Measurements from ENCODE around the gene ITLN2.
A peak's percentile ranks its signal among the peaks of the same experiment; 100 is the strongest.
"Not testable (repeated sequence)": the region's sequence is repeated elsewhere in the genome, so short reads cannot be mapped to it uniquely, and the experiment has no call there.

The ITLN2 gene

DNA sequence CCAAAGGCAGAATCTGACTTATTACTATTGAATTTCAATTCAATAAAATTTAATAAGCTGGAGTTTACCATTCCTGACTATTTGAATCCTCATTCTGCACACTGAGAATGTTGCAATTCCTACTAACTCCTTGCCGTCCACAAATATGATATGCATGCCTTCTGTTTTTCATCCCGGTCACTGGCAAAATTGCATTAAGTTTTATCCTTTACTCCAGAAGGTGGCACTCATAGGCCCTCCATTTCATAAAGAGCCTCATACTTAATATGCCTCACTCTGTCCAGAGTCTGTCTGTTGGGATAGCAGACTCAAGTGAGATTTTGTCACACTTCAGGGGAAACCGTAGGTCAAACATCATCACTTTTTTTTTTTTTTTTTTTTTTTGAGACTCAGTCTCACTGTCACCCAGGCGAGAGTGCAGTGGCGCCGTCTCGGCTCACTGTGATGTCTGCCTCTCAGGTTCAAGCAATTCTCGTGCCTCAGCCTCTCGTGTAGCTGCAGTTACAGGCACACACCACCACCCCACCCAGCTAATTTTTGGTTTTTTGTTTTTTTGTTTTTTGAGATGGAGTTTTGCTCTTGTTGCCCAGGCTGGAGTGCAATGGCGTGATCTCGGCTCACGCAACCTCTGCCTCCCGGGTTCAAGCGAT is 39.1 kb upstream of the ITLN2 start:
- Histone ChIP-seq H3K9me2 (replicated peaks; ENCODE audit: low read depth, low read length) (no peaks in the 10 kb centered on the region), H2AFZ (ENCODE audit: low read length) (no peak overlapping the region), H3K36me3 (ENCODE audit: insufficient read depth, low read length) (peaks cover 10% of the 10 kb centered on the region; the same call in 1 of the 2 replicates), H3K9ac (ENCODE audit: low read depth, low read length, poor library complexity, severe bottlenecking) (no peak overlapping the region), H4K20me1 (ENCODE audit: insufficient read depth, low read length, poor library complexity, severe bottlenecking) (no peaks in the 10 kb centered on the region), H3F3A (ENCODE audit: low read depth) (no peaks in the 10 kb centered on the region), H3K79me2 (ENCODE audit: insufficient read depth, low read length) (no peaks in the 10 kb centered on the region), H3K4me2 (ENCODE audit: low read depth, low read length, poor library complexity, severe bottlenecking) (no peak overlapping the region), H3K9me3 (ENCODE audit: insufficient read depth, low read depth, low read length) (no peaks in the 10 kb centered on the region), H3K4me3 (ENCODE audit: low read length, poor library complexity, severe bottlenecking) (no peak overlapping the region), H3K27me3 (ENCODE audit: insufficient read depth, low read length, poor library complexity, severe bottlenecking) (no peaks in the 10 kb centered on the region), H3K4me1 (ENCODE audit: insufficient read depth, low read length, poor library complexity, severe bottlenecking) (peaks cover 7% of the 10 kb centered on the region)
- TF ChIP-seq EZH2phosphoT487 (IDR thresholded peaks at IDR 0.05; ENCODE audit: borderline replicate concordance) = no peak
- TF ChIP-seq, protein P1, sequence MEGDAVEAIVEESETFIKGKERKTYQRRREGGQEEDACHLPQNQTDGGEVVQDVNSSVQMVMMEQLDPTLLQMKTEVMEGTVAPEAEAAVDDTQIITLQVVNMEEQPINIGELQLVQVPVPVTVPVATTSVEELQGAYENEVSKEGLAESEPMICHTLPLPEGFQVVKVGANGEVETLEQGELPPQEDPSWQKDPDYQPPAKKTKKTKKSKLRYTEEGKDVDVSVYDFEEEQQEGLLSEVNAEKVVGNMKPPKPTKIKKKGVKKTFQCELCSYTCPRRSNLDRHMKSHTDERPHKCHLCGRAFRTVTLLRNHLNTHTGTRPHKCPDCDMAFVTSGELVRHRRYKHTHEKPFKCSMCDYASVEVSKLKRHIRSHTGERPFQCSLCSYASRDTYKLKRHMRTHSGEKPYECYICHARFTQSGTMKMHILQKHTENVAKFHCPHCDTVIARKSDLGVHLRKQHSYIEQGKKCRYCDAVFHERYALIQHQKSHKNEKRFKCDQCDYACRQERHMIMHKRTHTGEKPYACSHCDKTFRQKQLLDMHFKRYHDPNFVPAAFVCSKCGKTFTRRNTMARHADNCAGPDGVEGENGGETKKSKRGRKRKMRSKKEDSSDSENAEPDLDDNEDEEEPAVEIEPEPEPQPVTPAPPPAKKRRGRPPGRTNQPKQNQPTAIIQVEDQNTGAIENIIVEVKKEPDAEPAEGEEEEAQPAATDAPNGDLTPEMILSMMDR (conservative IDR thresholded peaks at IDR 0.05; ENCODE audit: low read length) = peak; percentile 60

DNA sequence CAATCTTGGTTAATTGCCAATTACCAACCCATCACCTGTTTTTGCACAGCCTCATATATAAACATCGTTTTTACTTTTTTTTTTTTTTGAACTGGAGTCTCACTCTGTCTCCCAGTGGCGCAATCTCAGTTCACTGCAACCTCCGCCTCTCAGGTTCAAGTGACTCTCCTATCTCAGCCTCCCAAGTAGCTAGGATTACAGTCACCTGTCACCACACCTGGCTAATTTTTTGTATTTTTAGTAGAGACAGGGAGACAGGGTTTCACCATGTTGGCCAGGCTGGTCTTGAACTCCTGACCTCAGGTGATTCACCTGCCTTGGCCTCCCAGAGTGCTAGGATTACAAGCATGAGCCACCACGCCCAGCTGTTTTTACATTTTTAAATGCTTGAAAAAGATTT is 37.4 kb upstream of the ITLN2 start:
- H4K20me1 ChIP-seq (ENCODE audit: insufficient read depth, low read length, poor library complexity, severe bottlenecking); H2AFZ ChIP-seq (ENCODE audit: low read length); H3K4me2 ChIP-seq (ENCODE audit: low read depth, low read length, poor library complexity, severe bottlenecking); H3K9me3 ChIP-seq (ENCODE audit: insufficient read depth, low read depth, low read length); H3K9ac ChIP-seq (ENCODE audit: low read depth, low read length, poor library complexity, severe bottlenecking); H3K36me3 ChIP-seq (ENCODE audit: insufficient read depth, low read length); H3K79me2 ChIP-seq (ENCODE audit: insufficient read depth, low read length); H3K4me1 ChIP-seq (ENCODE audit: insufficient read depth, low read length, poor library complexity, severe bottlenecking); H3F3A ChIP-seq (ENCODE audit: low read depth); H3K9me2 ChIP-seq (replicated peaks; ENCODE audit: low read depth, low read length); H3K27me3 ChIP-seq (ENCODE audit: insufficient read depth, low read length, poor library complexity, severe bottlenecking); H3K4me3 ChIP-seq (ENCODE audit: low read length, poor library complexity, severe bottlenecking): not testable (repeated sequence)

DNA sequence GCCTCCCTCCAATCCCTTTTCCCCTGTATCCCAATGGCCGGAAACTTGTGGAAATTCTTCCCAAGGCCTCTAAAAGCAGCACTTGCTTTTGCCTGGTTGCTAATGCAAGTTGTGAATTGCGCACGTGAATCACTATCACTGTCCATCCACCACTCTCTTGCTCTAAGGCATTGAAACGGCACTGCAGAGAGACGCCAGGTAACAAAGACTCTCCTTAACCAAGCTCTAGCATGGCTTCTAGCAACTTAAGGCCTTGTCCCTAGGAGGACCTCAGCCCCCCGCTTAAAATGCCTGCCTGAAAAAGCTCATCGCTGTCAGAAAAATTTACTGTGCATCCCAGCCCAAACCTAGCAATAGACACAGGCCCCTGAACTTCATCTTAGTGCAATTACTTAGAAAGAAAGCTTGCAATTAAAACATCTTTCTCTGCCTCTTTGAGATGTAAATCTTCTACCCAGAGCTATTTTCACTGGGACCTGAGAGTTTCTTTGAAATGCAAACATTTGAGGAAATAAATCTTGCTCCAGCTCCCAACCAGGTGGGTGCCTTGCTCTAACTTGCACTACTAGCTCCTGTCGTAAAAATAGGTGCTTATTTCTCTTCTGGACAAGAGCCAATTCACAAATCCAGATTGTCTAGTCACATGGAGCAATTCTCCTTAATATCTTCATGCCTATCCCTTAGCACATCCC is 32.9 kb upstream of the ITLN2 start:
- H3K79me2 ChIP-seq (ENCODE audit: insufficient read depth, low read length) = no peaks in the 10 kb centered on the region
- H3K27me3 ChIP-seq (ENCODE audit: insufficient read depth, low read length, poor library complexity, severe bottlenecking) = no peaks in the 10 kb centered on the region
- no peaks in the 10 kb centered on the region for H3F3A ChIP-seq (ENCODE audit: low read depth)
- no peaks in the 10 kb centered on the region for H4K20me1 ChIP-seq (ENCODE audit: insufficient read depth, low read length, poor library complexity, severe bottlenecking)
- TF ChIP-seq, protein P1 (conservative IDR thresholded peaks at IDR 0.05; ENCODE audit: low read length) = no peak
- no peak for TF ChIP-seq EZH2phosphoT487 (IDR thresholded peaks at IDR 0.05; ENCODE audit: borderline replicate concordance)
- no peak overlapping the region for H3K4me2 ChIP-seq (ENCODE audit: low read depth, low read length, poor library complexity, severe bottlenecking)
- H3K9ac ChIP-seq (ENCODE audit: low read depth, low read length, poor library complexity, severe bottlenecking) = no peak overlapping the region
- no peaks in the 10 kb centered on the region for H3K9me2 ChIP-seq (replicated peaks; ENCODE audit: low read depth, low read length)
- no peak overlapping the region for H3K4me3 ChIP-seq (ENCODE audit: low read length, poor library complexity, severe bottlenecking)
- H3K9me3 ChIP-seq (ENCODE audit: insufficient read depth, low read depth, low read length) = no peaks in the 10 kb centered on the region
- peaks cover 3% of the 10 kb centered on the region for H3K4me1 ChIP-seq (ENCODE audit: insufficient read depth, low read length, poor library complexity, severe bottlenecking)
- H3K36me3 ChIP-seq (ENCODE audit: insufficient read depth, low read length) = no peaks in the 10 kb centered on the region
- no peak overlapping the region for H2AFZ ChIP-seq (ENCODE audit: low read length)

DNA sequence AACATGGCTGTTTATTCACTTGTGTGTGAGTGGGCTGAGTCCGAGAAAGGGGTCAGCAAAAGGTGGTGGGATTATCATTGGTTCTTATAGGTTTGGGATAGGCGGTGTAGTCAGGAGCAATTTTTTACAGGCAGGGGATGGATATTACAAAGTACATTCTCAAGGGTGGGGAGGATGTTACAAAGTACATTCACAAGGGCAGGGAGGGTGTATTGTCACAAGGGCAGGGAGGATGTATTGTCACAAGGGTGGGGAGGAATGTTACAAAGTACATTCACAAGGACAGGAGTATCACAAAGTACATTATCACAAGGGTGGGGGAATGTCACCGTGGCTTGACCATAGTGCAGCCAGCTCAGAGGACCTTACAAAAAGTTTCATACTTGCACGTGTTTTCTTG is 31.1 kb upstream of the ITLN2 start:
- Histone ChIP-seq H3K36me3 (ENCODE audit: insufficient read depth, low read length) (no peaks in the 10 kb centered on the region), H3K27me3 (ENCODE audit: insufficient read depth, low read length, poor library complexity, severe bottlenecking) (no peaks in the 10 kb centered on the region), H3K9me3 (ENCODE audit: insufficient read depth, low read depth, low read length) (no peaks in the 10 kb centered on the region), H3F3A (ENCODE audit: low read depth) (no peaks in the 10 kb centered on the region), H3K4me1 (ENCODE audit: insufficient read depth, low read length, poor library complexity, severe bottlenecking) (peaks cover 3% of the 10 kb centered on the region), H2AFZ (ENCODE audit: low read length) (no peak overlapping the region), H3K9ac (ENCODE audit: low read depth, low read length, poor library complexity, severe bottlenecking) (no peak overlapping the region), H3K4me3 (ENCODE audit: low read length, poor library complexity, severe bottlenecking) (no peak overlapping the region), H4K20me1 (ENCODE audit: insufficient read depth, low read length, poor library complexity, severe bottlenecking) (no peaks in the 10 kb centered on the region), H3K79me2 (ENCODE audit: insufficient read depth, low read length) (no peaks in the 10 kb centered on the region), H3K4me2 (ENCODE audit: low read depth, low read length, poor library complexity, severe bottlenecking) (no peak overlapping the region), H3K9me2 (replicated peaks; ENCODE audit: low read depth, low read length) (no peaks in the 10 kb centered on the region)
- TF ChIP-seq EZH2phosphoT487 (IDR thresholded peaks at IDR 0.05; ENCODE audit: borderline replicate concordance) = no peak
- TF ChIP-seq, protein P1 (conservative IDR thresholded peaks at IDR 0.05; ENCODE audit: low read length) = no peak

Measured in Loucy (cell line).